Measurements from ENCODE around the gene PRKAR1B.

The PRKAR1B gene

GRCh38 chr7:651032-651728, 75.9 kb downstream of the PRKAR1B start:
- Mint-ChIP-seq H3K9me3 (peaks cover 8% of the 10 kb centered on the region), H3K27me3 (ENCODE audit: low read depth, poor library complexity) (peaks cover 3% of the 10 kb centered on the region), H3K27ac (no peak overlapping the region), H3K4me1 (no peaks in the 10 kb centered on the region), H3K36me3 (ENCODE audit: low read depth) (peaks cover 10% of the 10 kb centered on the region), H3K4me3 (no peak overlapping the region)
- DNase-seq = no peak
- no peak for TF ChIP-seq CTCF (IDR thresholded peaks at IDR 0.05)

GRCh38 chr7:650339-651031, 76.6 kb downstream of the PRKAR1B start:
- H3K9me3 Mint-ChIP-seq = peaks cover 8% of the 10 kb centered on the region
- no peak for TF ChIP-seq CTCF (IDR thresholded peaks at IDR 0.05)
- H3K27ac Mint-ChIP-seq = no peak overlapping the region
- no peak overlapping the region for H3K4me3 Mint-ChIP-seq
- H3K36me3 Mint-ChIP-seq (ENCODE audit: low read depth) = peaks cover 10% of the 10 kb centered on the region
- DNase-seq = no peak
- no peaks in the 10 kb centered on the region for H3K4me1 Mint-ChIP-seq
- peaks cover 3% of the 10 kb centered on the region for H3K27me3 Mint-ChIP-seq (ENCODE audit: low read depth, poor library complexity)

GRCh38 chr7:646951-647350, 80.1 kb downstream of the PRKAR1B start:
- H3K27me3 Mint-ChIP-seq (ENCODE audit: low read depth, poor library complexity) = peaks cover 3% of the 10 kb centered on the region
- no peak for TF ChIP-seq CTCF (IDR thresholded peaks at IDR 0.05)
- H3K9me3 Mint-ChIP-seq = peaks cover 19% of the 10 kb centered on the region
- peaks cover 21% of the 10 kb centered on the region for H3K36me3 Mint-ChIP-seq (ENCODE audit: low read depth)
- no peak overlapping the region for H3K27ac Mint-ChIP-seq
- no peak for DNase-seq
- H3K4me1 Mint-ChIP-seq = no peaks in the 10 kb centered on the region
- H3K4me3 Mint-ChIP-seq = no peak overlapping the region

GRCh38 chr7:646487-646886, 80.6 kb downstream of the PRKAR1B start:
- Mint-ChIP-seq H3K4me1 (no peaks in the 10 kb centered on the region), H3K9me3 (peaks cover 20% of the 10 kb centered on the region), H3K27me3 (ENCODE audit: low read depth, poor library complexity) (peaks cover 3% of the 10 kb centered on the region), H3K4me3 (no peak overlapping the region), H3K27ac (no peak overlapping the region), H3K36me3 (ENCODE audit: low read depth) (peaks cover 23% of the 10 kb centered on the region)
- TF ChIP-seq CTCF (IDR thresholded peaks at IDR 0.05) = no peak
- DNase-seq = no peak

GRCh38 chr7:645606-646005, 81.5 kb downstream of the PRKAR1B start:
- no peak for TF ChIP-seq CTCF (IDR thresholded peaks at IDR 0.05)
- no peak for DNase-seq
- Mint-ChIP-seq H3K27ac (no peak overlapping the region), H3K36me3 (ENCODE audit: low read depth) (peaks cover 29% of the 10 kb centered on the region), H3K4me3 (no peak overlapping the region), H3K4me1 (no peaks in the 10 kb centered on the region), H3K27me3 (ENCODE audit: low read depth, poor library complexity) (peaks cover 3% of the 10 kb centered on the region), H3K9me3 (peaks cover 26% of the 10 kb centered on the region)
